ENCODE data around the gene NTF4.
A peak's percentile ranks its signal among the peaks of the same experiment; 100 is the strongest.
"Not testable (repeated sequence)": the region's sequence is repeated elsewhere in the genome, so short reads cannot be mapped to it uniquely, and the experiment has no call there.

Gene NTF4

GRCh38 chr19:49086296-49086695 is 21.7 kb upstream of the NTF4 start:
- no peak for DNase-seq

- DNase-seq: no peak
Observed at GRCh38 chr19:49085868-49086232, 21.2 kb upstream of the NTF4 start.

GRCh38 chr19:49085020-49085867 is 20.6 kb upstream of the NTF4 start, which contains the start of gene SNRNP70:
TSS of gene SNRNP70 (plus strand) at chr19:49085451. CDS start at chr19:49086415, 964 bp downstream.
- DNase-seq: peak; percentile 100

GRCh38 chr19:49084206-49085019 is 19.8 kb upstream of the NTF4 start:
- DNase-seq: peak; percentile 11

- no peak for DNase-seq
Observed at GRCh38 chr19:49081273-49081672, 16.7 kb upstream of the NTF4 start.

DNA sequence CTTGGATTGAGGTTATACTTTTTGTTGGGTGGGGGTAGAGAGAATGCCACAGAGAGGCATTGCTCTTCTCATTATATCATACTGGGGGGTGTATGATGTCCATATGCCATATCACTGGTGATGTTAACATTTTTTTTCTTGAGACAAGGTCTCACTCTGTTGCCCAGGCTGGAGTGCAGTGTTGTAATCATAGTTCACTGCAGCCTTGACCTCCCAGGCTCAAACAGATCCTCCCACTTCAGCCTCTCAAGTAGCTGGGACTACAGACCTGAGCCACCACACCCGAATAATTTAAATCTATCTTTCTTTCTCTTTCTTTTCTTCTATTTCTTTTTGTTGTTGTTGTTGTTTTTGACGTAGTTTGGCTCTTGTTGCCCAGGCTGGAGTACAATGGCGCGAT is 15.8 kb upstream of the NTF4 start:
- no peak for DNase-seq

GRCh38 chr19:49074869-49075268 is 10.3 kb upstream of the NTF4 start:
- DNase-seq: peak; percentile 27

DNA sequence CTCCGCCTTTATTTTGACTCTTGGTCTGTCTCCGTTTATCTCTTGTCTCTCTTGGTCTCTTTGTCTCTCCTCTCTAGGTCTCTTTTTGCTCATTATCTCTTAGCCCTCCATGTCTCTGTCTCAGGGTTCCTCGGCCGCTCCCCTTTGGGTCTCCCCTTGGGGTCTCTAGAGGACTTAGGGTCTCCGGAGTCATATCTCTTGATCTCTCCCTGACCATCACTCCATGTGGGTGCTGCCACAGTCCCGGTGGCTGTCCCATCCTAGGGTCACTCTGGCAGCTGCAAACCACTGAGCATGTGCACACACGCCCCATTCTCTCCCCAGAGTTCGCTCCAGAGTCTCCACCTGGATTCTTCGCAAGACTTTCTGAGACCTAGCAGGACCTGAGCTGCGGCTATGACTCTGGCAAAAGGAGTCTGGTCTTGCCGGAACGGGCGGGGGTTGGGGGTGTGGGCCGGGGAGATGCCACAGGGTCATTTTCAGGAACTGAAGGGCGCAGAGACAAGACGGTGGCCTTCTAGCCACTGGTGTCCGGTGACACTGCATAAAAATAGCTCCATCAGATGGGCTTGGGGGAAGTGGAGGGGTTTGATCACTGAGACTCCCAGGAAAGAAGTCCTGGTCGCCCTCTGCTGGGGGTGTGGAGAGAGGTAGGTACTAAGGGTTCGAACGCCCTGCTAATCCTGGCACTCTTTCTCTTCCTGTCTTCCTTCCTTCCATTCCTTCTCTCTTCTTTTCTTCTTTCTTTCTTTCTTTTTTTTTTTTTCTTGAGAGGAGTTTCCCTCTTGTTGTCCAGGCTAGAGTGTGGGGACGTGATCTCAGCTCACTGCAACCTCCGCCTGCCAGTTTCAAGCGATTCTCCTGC is 9.1 kb upstream of the NTF4 start:
- no peak for DNase-seq

DNA sequence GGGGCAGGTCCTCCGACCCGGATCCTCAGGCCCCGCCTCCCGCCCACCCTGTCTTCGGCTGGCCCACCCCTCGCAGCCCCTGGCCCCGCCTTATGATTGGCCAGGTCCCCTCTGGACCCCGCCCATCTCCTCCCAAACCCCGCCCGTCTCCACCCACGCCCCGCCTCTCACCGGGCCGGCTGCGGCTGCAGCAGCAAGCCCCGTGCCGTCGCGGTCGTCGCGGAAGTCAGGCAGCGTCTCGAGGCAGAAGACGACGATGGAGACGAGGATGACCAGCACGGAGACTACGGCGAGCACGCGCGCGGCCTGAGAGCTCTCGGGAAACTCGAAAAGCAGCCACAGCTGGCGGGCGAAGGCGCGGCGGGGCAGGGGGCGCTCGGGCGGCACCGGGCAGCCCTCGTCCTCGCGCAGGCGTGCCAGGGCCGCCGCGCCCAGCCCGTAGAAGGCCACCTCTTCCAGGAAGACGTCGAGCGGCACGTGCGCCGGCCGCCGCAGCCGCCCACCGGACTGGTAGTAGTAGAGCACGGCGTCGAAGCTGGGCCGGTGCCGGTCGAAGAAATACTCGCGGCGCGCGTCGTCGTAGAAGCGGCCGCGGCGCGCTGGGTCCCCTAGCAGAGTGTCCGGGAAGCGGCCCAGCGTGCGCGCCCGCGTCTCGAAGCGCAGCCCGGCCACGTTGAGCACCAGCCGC is 7.4 kb upstream of the NTF4 start:
- no peak for DNase-seq

DNA sequence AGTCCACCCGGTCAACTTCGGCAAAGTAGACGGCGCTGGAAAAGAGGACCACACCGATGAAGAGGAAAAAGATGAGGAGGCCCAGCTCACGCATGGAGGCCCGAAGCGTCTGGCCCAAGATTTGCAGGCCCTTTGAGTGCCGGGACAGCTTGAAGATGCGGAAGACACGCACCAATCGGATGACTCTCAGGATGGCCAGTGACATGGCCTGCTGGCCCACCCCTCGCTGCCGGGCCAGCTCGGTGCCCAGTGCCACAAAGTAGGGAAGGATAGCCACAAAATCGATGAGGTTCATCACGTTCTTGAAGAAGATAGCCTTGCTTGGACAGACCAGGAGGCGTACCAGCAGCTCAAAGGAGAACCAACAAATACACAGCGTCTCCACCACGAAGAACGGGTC is 5.8 kb upstream of the NTF4 start:
- no peak for DNase-seq

GRCh38 chr19:49069026-49069425 is 4.4 kb upstream of the NTF4 start:
- no peak for DNase-seq

DNA sequence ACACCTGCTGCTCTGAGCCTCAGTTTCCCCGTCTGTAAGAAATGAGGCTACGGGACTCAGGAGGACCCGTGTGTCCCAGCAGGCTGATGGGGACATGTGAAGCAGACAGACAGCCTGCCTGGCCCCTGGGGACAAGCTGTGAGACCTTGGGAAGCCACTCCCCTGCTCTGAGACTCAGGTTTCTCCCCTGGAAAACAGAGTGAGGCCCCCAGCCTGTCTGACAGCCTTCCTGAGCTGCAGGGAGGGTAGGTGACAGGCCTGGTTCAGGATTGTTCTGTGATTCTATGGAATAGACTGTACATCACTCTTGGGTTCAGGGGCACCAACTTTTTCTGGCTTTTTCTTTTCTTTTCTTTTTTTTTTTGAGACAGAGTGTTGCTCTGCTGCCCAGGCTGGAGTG is 2.9 kb upstream of the NTF4 start:
- DNase-seq: no peak

DNA sequence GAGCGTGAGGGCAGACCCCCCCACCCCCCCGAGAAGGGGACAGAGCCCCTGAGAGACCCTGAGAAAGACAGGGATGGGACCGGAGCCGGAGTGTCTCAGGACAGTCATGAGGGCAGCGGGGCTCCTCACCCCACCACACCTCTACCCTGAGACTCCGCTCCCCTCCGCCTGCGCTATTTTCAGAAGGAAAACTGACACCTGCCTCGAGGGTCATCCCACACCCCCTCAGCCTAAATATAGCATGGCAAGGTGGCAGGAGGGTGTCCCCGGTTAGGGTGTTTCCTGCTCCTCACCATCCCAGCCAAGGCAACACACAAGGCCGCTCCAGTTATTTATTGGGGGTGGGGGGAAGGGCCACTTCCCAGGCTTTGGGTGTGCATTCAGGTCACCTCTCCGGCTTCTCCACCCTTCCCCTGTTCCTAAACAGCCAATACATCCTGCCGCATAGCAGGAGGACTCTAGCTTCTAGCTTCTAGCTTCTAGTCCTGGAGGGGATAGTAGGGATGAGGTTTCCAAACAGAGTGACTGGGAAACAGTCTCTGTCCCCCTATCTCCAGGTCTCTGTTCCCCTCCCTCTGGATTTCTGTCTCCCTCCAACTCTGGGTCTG is 1.4 kb upstream of the NTF4 start:
- no peak for DNase-seq

DNA sequence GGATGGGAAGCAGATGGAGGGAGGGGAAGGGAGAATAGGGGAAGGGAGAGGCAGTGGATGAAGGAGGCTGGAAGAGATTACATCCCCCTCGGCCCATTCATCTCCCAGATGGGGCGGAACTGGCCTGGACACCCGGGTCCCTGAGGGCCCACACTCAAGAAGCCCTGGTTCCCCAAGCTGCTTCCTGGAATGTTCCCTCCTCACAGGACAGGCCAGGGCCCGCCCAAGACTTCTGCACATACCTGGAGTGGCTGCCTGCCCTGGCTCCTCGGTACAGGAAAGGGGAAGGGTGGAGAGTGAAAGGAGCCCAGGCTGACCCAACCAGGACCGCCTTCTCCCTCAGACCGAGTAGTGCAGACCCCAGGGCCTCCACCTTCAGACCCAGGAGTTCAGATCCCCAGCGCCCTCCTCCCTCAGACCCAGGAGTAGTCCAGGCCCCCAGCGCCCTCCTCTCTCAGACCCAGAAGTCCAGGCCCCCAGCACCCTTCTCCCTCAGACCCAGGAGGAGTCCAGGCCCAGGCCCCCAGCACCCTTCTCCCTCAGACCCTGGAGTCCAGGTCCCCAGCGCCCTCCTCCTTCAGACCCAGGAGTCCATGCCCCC is 489 bp downstream of the NTF4 start:
- no peak for DNase-seq

DNA sequence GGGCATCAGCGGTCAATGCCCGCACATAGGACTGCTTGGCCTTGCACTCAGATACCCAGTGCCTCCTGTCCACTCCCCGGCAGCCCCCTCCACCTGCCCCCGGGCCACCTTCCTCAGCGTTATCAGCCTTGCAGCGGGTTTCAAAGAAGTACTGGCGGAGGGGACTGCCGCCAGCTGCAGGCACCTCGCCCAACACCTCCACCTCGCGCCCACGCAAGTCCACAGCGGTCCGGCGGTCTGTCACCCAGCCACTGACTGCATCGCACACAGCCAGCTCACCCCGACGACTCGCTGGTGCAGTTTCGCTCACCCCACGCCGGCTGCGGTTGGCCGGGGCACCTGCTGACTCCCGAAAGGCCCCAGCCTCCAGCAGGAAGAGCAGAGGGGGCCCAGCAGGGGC is 3.2 kb downstream of the NTF4 start:
- DNase-seq: no peak

GRCh38 chr19:49061000-49061399 is 3.6 kb downstream of the NTF4 start:
- DNase-seq: no peak

DNA sequence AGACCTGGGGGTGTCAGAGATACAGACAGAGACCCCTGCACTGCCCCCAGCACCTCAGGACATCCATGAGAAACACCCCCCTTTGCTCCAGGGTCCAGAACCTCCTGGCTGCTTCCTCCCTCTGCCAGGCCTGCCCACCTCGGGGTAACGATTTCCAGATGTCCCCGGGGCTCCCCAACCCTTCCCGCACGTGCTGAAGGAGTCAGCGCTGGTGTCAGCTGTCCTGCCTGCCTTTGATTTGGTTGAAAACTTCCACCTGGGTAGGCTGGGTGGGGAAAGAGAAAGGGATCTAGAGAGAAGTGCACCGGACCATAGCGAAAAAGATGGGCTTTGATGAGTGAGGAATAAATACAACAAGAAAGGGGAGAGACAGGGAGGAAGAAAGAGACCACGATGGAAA is 5.6 kb downstream of the NTF4 start:
- DNase-seq: no peak

DNA sequence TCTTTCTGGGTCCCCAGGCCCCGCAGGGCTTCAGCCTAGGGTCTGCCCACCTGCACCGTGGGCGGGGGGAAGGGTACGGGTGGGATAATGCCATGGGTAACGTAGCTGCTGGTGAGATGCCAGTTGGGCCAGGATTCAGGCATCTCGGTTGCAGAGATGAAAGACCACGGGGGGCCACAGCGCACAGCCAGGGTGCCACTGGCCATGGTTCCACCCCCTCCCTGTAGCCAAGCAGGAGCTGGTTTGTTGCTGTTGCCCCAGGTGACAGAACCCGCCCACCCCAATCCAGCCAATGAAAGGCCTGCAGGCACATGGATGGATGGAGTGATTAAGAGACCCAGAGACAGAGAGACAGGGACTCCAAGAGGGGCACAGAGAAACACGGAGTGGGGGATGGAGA is 6.1 kb downstream of the NTF4 start:
- DNase-seq: no peak

GRCh38 chr19:49057636-49058234 is 6.9 kb downstream of the NTF4 start, which contains the start of gene CGB7:
TSS of gene CGB7 (minus strand) at chr19:49057749. CDS start at chr19:49055375, 2,374 bp downstream.
- DNase-seq: peak; percentile 30

DNA sequence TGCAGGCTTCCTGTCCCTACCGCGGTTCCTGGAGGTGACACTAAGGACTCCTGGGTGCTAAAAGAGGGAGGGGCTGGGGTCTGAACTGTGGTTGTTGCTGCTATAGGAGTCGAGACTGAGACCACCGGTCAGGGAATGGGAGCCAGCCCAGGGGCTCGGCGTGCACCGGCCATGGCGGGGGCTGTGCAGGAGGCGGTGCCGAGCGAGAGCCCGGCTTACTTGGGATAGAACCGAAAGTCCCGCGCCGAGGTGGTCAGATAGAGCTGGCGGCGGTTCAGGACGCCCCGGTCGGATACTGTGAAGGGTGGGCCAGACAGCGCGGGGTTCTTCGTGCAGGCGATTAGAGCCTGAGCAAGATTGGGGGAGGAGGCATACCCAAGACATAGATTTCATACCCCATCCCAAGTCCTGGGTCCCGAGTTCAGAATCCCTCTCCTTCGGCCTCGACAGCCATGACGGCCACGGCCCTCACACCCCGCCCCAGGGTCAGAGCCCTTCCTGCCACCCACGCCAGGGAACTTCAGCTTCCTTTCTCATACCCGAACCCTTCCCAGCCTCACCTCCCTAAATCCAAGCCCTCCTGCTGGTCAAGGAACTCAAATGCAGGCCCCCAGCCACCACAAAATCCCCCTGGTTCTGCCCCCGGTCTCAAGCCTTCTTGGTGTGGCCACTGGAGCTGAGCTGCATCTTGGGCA is 7.6 kb downstream of the NTF4 start:
- not testable (repeated sequence) for DNase-seq
